HepG2 (cell line): Measurements from ENCODE around the gene PRR35. TPM values are rescaled to one million over a fixed set of nuclear protein-coding genes. Genes with fewer than 3 reads are reported as not detected.

Experiments used
- DZIP1 ChIP-seq: sonication (generic); formaldehyde crosslinking; IDR thresholded peaks from 2 replicates; pipeline ENCODE4 v1.5.0; 2020; ENCODE audit warnings: mild to moderate bottlenecking, missing genetic modification reagents
- FOXK2 ChIP-seq: fragments of 450-650 bp; IDR thresholded peaks from 2 replicates; pipeline ENCODE4 v1.6.1; 2016
- GABPA ChIP-seq, 2 experiments: IDR thresholded peaks; 2 replicates each; pipeline ENCODE4 v1.6.1; 2011 to 2016; ENCODE audit warnings: low read depth in 2 of 2, low read length in 1 of 2, missing biosample characterization in 1 of 2, missing genetic modification characterization in 1 of 2
- HNRNPK ChIP-seq: fragments of 200-400 bp; formaldehyde crosslinking; IDR thresholded peaks from 2 replicates; pipeline ENCODE4 v1.6.1; 2018; ENCODE audit warnings: low read length, low read depth, moderate library complexity, mild to moderate bottlenecking; ENCODE audit not compliant: poor library complexity, severe bottlenecking
- HOXA5 ChIP-seq: sonication (generic); formaldehyde crosslinking; IDR thresholded peaks from 2 replicates; pipeline ENCODE4 v1.4.0; 2020; ENCODE audit warnings: missing genetic modification reagents
- NFKBIZ ChIP-seq: IDR thresholded peaks from 2 replicates; pipeline ENCODE4 v1.6.1; 2018; ENCODE audit warnings: missing genetic modification reagents, missing compliant biosample characterization
- REPIN1 ChIP-seq: sonication (generic); formaldehyde crosslinking; IDR thresholded peaks from 2 replicates; pipeline ENCODE4 v1.8.0; 2022; ENCODE audit warnings: missing genetic modification reagents, low read depth, mild to moderate bottlenecking, borderline replicate concordance
- RNF219 ChIP-seq: sonication (generic); formaldehyde crosslinking; IDR thresholded peaks from 2 replicates; pipeline ENCODE4 v1.5.0; 2020; ENCODE audit warnings: mild to moderate bottlenecking, missing genetic modification reagents
- SAFB2 ChIP-seq: sonication (generic); formaldehyde crosslinking; IDR thresholded peaks from 2 replicates; pipeline ENCODE4 v1.5.1; 2020; ENCODE audit warnings: missing genetic modification reagents, low read depth, mild to moderate bottlenecking, borderline replicate concordance
- SP1 ChIP-seq, 2 experiments: fragments of 450-650 bp in 1 of 2; sonication (generic) in 1 of 2; formaldehyde crosslinking in 1 of 2; IDR thresholded peaks; 2 replicates each; pipeline versions ENCODE4 v1.4.0 to v1.6.1; 2016 to 2020; ENCODE audit warnings: missing genetic modification reagents in 1 of 2
- SRSF4 ChIP-seq: fragments of 200-400 bp; formaldehyde crosslinking; IDR thresholded peaks from one replicate; pipeline ENCODE4 v1.6.1; 2018; ENCODE audit warnings: mild to moderate bottlenecking, low read depth, low read length, moderate library complexity; ENCODE audit not compliant: poor library complexity, severe bottlenecking
- SYNCRIP ChIP-seq: fragments of 200-400 bp; formaldehyde crosslinking; IDR thresholded peaks from 2 replicates; pipeline ENCODE4 v1.6.1; 2018; ENCODE audit warnings: mild to moderate bottlenecking, low read depth, low read length; ENCODE audit not compliant: insufficient read depth
- TBX3 ChIP-seq: fragments of 450-650 bp; IDR thresholded peaks from 2 replicates; pipeline ENCODE4 v1.6.1; 2017; ENCODE audit warnings: antibody characterized with exemption, mild to moderate bottlenecking, inconsistent platforms, borderline replicate concordance
- ZNF160 ChIP-seq: sonication (generic); formaldehyde crosslinking; IDR thresholded peaks from 2 replicates; pipeline ENCODE4 v1.8.0; 2022; ENCODE audit warnings: mild to moderate bottlenecking, inconsistent platforms, missing genetic modification reagents
- ZNF281 ChIP-seq: sonication (generic); formaldehyde crosslinking; IDR thresholded peaks from 2 replicates; pipeline ENCODE4 v1.4.0; 2020; ENCODE audit warnings: missing genetic modification reagents, borderline replicate concordance
- ZNF333 ChIP-seq: sonication (generic); formaldehyde crosslinking; IDR thresholded peaks from 2 replicates; pipeline ENCODE4 v1.4.0; 2020; ENCODE audit warnings: mild to moderate bottlenecking, missing genetic modification reagents, borderline replicate concordance
- ZNF577 ChIP-seq: sonication (generic); formaldehyde crosslinking; IDR thresholded peaks from 2 replicates; pipeline ENCODE4 v1.4.0; 2020; ENCODE audit warnings: mild to moderate bottlenecking, low read depth, missing genetic modification reagents, borderline replicate concordance
- ZNF674 ChIP-seq: sonication (generic); formaldehyde crosslinking; IDR thresholded peaks from 2 replicates; pipeline ENCODE4 v1.5.0; 2020; ENCODE audit warnings: low read depth, mild to moderate bottlenecking, missing genetic modification reagents
- ZNF75D ChIP-seq: sonication (generic); formaldehyde crosslinking; IDR thresholded peaks from 2 replicates; pipeline ENCODE4 v1.8.1; 2023; ENCODE audit warnings: missing genetic modification reagents, mild to moderate bottlenecking, borderline replicate concordance
- ZNF768 ChIP-seq: sonication (generic); formaldehyde crosslinking; IDR thresholded peaks from 2 replicates; pipeline ENCODE4 v1.4.0; 2020; ENCODE audit warnings: missing genetic modification reagents
- polyA plus RNA-seq, 8 experiments: library from polyadenylated mRNA; depleted of rRNA in 3 of 8; stranded (reverse) in 7 of 8; unstranded in 1 of 8; fragments of >200 nt; fragmentation: Illumina TruSeq in 4 of 8; extraction: Trizol in 4 of 8; gene quantifications; 2 replicates each; pipeline versions ENCODE4 v1.2.1 to v1.2.3, GENCODE V29; 2011 to 2016; ENCODE audit warnings: low read depth in 4 of 8, missing spikeins in 1 of 8, mixed read lengths in 1 of 8; ENCODE audit not compliant: insufficient read depth in 1 of 8
- total RNA-seq, 5 experiments: library from RNA; depleted of rRNA; stranded (reverse); fragments of >200 nt; fragmentation: Illumina TruSeq; extraction: Trizol; gene quantifications; 2 replicates each; pipeline ENCODE4 v1.2.3, GENCODE V29; 2016; ENCODE audit warnings: low read depth in 1 of 5

The PRR35 gene
- total and polyA plus RNA-seq, 2 of the 13 experiments (the other 11 are each of a cell fraction or from before 2014, with no cell fraction given), result 0.07 to 0.16 TPM

- TF ChIP-seq REPIN1 (CRISPR knock-in tag) (no peak), HNRNPK (no peak), SYNCRIP (no peak), SRSF4 (no peak), NFKBIZ (no peak), SP1 (IDR thresholded peaks at IDR 0.05) (no peak), SP1 (CRISPR knock-in tag; IDR thresholded peaks at IDR 0.05) (no peak), RNF219 (CRISPR knock-in tag) (no peak), DZIP1 (0 out of 2 replicates have a peak, but pooled peaks have one; percentile 22), ZNF577 (CRISPR knock-in tag) (no peak), FOXK2 (no peak), ZNF75D (CRISPR knock-in tag) (no peak), ZNF333 (CRISPR knock-in tag) (no peak), ZNF768 (peak; percentile 47; the same call in 1 of the 2 replicates), ZNF160 (CRISPR knock-in tag) (peak; percentile 52; the same call in 1 of the 2 replicates), GABPA (IDR thresholded peaks at IDR 0.05; ENCODE audit: low read depth, low read length) (no peak), GABPA (CRISPR knock-in tag; IDR thresholded peaks at IDR 0.05; ENCODE audit: low read depth) (0 out of 2 replicates have a peak, but pooled peaks have one; percentile 36), TBX3 (no peak), HOXA5 (peak; percentile 57; the same call in 1 of the 2 replicates), ZNF281 (no peak), SAFB2 (CRISPR knock-in tag) (peak; percentile 46; the same call in 1 of the 2 replicates), ZNF674 (CRISPR knock-in tag) (no peak)
Observed at GRCh38 chr16:528111-529011, 31.8 kb upstream of the PRR35 start (continued).
